SK-N-SH treated with all-trans-retinoic acid at 6 μM for 48 hours (cell line): ENCODE data around the gene PARS2.

ENCODE experiments used
- ARNTL ChIP-seq: fragments of 450-650 bp; formaldehyde crosslinking; IDR thresholded peaks from 2 replicates; pipeline ENCODE4 v1.5.0; 2020; ENCODE audit warnings: low read depth, mild to moderate bottlenecking, moderate library complexity, borderline replicate concordance
- CSRNP3 ChIP-seq: fragments of 250-450 bp; sonication (Bioruptor Pico); IDR thresholded peaks from 2 replicates; pipeline ENCODE4 v1.5.1; 2021; ENCODE audit warnings: mild to moderate bottlenecking, moderate library complexity
- ESRRG ChIP-seq: fragments of 250-450 bp; sonication (Bioruptor Pico); IDR thresholded peaks from 2 replicates; pipeline ENCODE4 v1.6.1; 2021; ENCODE audit warnings: mild to moderate bottlenecking
- GLIS3 ChIP-seq: fragments of 250-450 bp; sonication (Bioruptor Pico); IDR thresholded peaks from 2 replicates; pipeline ENCODE4 v1.5.0; 2020; ENCODE audit warnings: mild to moderate bottlenecking, moderate library complexity
- ISL1 ChIP-seq: fragments of 250-450 bp; sonication (Bioruptor Pico); IDR thresholded peaks from 2 replicates; pipeline ENCODE4 v2.1.2; 2022; ENCODE audit warnings: mild to moderate bottlenecking, moderate library complexity
- PATZ1 ChIP-seq: fragments of 250-450 bp; sonication (Bioruptor Pico); IDR thresholded peaks from 2 replicates; pipeline ENCODE4 v1.8.0; 2020; ENCODE audit warnings: mild to moderate bottlenecking, moderate library complexity, borderline replicate concordance
- TCF4 ChIP-seq: fragments of 250-450 bp; sonication (Bioruptor Pico); IDR thresholded peaks from 2 replicates; pipeline ENCODE4 v1.8.0; 2021; ENCODE audit warnings: mild to moderate bottlenecking, moderate library complexity, borderline replicate concordance
- ZFP3 ChIP-seq: fragments of 250-450 bp; sonication (Bioruptor Pico); IDR thresholded peaks from 2 replicates; pipeline ENCODE4 v1.5.0; 2020; ENCODE audit warnings: mild to moderate bottlenecking, moderate library complexity
- ZNF565 ChIP-seq: fragments of 450-650 bp; formaldehyde crosslinking; conservative IDR thresholded peaks from 2 replicates; pipeline ENCODE4 v1.5.0; 2020; ENCODE audit warnings: low read depth, mild to moderate bottlenecking, moderate library complexity
- ZNF8 ChIP-seq: fragments of 450-650 bp; formaldehyde crosslinking; IDR thresholded peaks from 2 replicates; pipeline ENCODE4 v1.5.0; 2020; ENCODE audit warnings: mild to moderate bottlenecking, moderate library complexity

- TF ChIP-seq ZNF8 (CRISPR knock-in tag) (no peak), PATZ1 (no peak), ZFP3 (no peak), CSRNP3 (CRISPR knock-in tag) (no peak), ZNF565 (CRISPR knock-in tag) (no peak), TCF4 (CRISPR knock-in tag) (no peak), GLIS3 (CRISPR knock-in tag) (no peak), ISL1 (no peak), ARNTL (CRISPR knock-in tag) (no peak), ESRRG (CRISPR knock-in tag) (no peak)
Measured at GRCh38 chr1:54748094-54748835, 16.1 kb downstream of the PARS2 start.
